NCI-H146 (cell line): ENCODE data around the gene EFCAB8.
"Not testable (repeated sequence)": the region's sequence is repeated elsewhere in the genome, so short reads cannot be mapped to it uniquely, and the experiment has no call there.

Experiments used
- DNase-seq: peaks from one replicate; lab custom pipeline; 2025; lab: John Stamatoyannopoulos, UW

Gene EFCAB8

GRCh38 chr20:32912688-32913087 lies 54.0 kb downstream of the EFCAB8 start:
- no peak for DNase-seq

GRCh38 chr20:32914031-32914430 lies 55.3 kb downstream of the EFCAB8 start:
- no peak for DNase-seq

GRCh38 chr20:32917191-32917950 lies 58.6 kb downstream of the EFCAB8 start:
- no peak for DNase-seq

GRCh38 chr20:32918296-32918695 lies 59.6 kb downstream of the EFCAB8 start:
- DNase-seq = no peak

- DNase-seq = no peak
Observed at GRCh38 chr20:32918751-32919150, 60.0 kb downstream of the EFCAB8 start.

- DNase-seq = no peak
Observed at GRCh38 chr20:32920066-32920465, 61.3 kb downstream of the EFCAB8 start.

GRCh38 chr20:32920530-32921298 lies 62.0 kb downstream of the EFCAB8 start:
- DNase-seq = no peak

- no peak for DNase-seq
Observed at GRCh38 chr20:32922466-32922865, 63.7 kb downstream of the EFCAB8 start.

- DNase-seq = no peak
Observed at GRCh38 chr20:32924781-32925180, 66.1 kb downstream of the EFCAB8 start.

- no peak for DNase-seq
Observed at GRCh38 chr20:32925481-32926196, 66.9 kb downstream of the EFCAB8 start.

- DNase-seq = no peak
Observed at GRCh38 chr20:32929162-32929561, 70.4 kb downstream of the EFCAB8 start.

- DNase-seq = no peak
Observed at GRCh38 chr20:32930181-32930580, 71.5 kb downstream of the EFCAB8 start.

- DNase-seq = no peak
Observed at GRCh38 chr20:32930701-32931100, 72.0 kb downstream of the EFCAB8 start.

- DNase-seq = no peak
Observed at GRCh38 chr20:32934580-32934979, 75.9 kb downstream of the EFCAB8 start.

GRCh38 chr20:32941155-32941885 lies 82.6 kb downstream of the EFCAB8 start:
- no peak for DNase-seq

GRCh38 chr20:32943490-32944052 lies 84.8 kb downstream of the EFCAB8 start:
- no peak for DNase-seq

GRCh38 chr20:32945710-32946221 lies 87.0 kb downstream of the EFCAB8 start:
- DNase-seq = peak; percentile 32

GRCh38 chr20:32946629-32947028 lies 87.9 kb downstream of the EFCAB8 start:
- DNase-seq = no peak

GRCh38 chr20:32950539-32950938 lies 91.8 kb downstream of the EFCAB8 start:
- DNase-seq = not testable (repeated sequence)

- DNase-seq = no peak
Observed at GRCh38 chr20:32957459-32957858, 98.7 kb downstream of the EFCAB8 start.

- DNase-seq = no peak
Observed at GRCh38 chr20:32958574-32958973, 99.9 kb downstream of the EFCAB8 start.
